Measurements from ENCODE around the gene HTT. TPM values are rescaled to one million over a fixed set of nuclear protein-coding genes. Genes with fewer than 3 reads are reported as not detected.

The HTT gene
- polyA plus RNA-seq, 2 of the 4 experiments (the other 2 are of a cell fraction), result 14.5 to 16.9 TPM

DNA sequence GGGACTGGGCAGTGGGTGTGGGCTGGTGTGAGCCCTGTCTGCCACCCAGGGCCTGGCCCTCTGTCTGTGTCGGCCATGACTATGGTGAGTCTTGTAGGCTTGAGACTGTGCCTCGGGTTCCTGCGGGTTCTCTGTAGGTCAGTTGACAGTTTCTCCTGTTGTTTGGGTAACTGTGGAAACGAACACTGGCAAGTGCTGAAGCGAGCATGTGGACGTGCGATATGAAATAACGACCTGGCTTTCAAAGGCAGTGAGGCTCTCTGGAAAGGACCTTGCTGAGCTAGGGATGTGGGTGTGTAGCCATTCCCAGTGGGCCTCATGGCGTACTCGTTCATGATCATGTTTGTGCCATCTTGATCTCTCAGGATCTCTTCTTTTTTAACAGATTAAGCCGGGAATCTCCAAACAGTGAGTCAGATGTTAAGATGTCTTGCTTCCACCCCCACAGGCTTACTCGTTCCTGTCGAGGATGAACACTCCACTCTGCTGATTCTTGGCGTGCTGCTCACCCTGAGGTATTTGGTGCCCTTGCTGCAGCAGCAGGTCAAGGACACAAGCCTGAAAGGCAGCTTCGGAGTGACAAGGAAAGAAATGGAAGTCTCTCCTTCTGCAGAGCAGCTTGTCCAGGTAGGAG lies 41.3 kb downstream of the HTT start:
- no peak for FAIRE-seq
- no peaks in the 10 kb centered on the region for H3K9me3 ChIP-seq
- H3K27ac ChIP-seq, result no peak overlapping the region
- H3K4me2 ChIP-seq, result no peak overlapping the region
- WGBS (ENCODE audit: missing lambda C conversion rate), result 88% methylated on average over 15 of the region's 15 CpGs
- ChIA-PET CTCF (interaction anchor here (2.1 kb wide), 1 partner anchor 8 kb away, joined by 15 read pairs; no protein-coding TSS in a partner anchor), POLR2A (no interaction called here)
- no peaks in the 10 kb centered on the region for H3K4me1 ChIP-seq
- no peak overlapping the region for H3K4me3 ChIP-seq
- no peak for TF ChIP-seq JUNB (IDR thresholded peaks at IDR 0.05)
- no peak for TF ChIP-seq POLR2AphosphoS2 (conservative IDR thresholded peaks at IDR 0.05; ENCODE audit: low read length)
- TF ChIP-seq RARB (CRISPR knock-in tag; IDR thresholded peaks at IDR 0.05), result no peak
- TF ChIP-seq, protein P1, sequence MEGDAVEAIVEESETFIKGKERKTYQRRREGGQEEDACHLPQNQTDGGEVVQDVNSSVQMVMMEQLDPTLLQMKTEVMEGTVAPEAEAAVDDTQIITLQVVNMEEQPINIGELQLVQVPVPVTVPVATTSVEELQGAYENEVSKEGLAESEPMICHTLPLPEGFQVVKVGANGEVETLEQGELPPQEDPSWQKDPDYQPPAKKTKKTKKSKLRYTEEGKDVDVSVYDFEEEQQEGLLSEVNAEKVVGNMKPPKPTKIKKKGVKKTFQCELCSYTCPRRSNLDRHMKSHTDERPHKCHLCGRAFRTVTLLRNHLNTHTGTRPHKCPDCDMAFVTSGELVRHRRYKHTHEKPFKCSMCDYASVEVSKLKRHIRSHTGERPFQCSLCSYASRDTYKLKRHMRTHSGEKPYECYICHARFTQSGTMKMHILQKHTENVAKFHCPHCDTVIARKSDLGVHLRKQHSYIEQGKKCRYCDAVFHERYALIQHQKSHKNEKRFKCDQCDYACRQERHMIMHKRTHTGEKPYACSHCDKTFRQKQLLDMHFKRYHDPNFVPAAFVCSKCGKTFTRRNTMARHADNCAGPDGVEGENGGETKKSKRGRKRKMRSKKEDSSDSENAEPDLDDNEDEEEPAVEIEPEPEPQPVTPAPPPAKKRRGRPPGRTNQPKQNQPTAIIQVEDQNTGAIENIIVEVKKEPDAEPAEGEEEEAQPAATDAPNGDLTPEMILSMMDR (IDR thresholded peaks at IDR 0.05), result no peak
- no peak for TF ChIP-seq FOXS1 (CRISPR knock-in tag; IDR thresholded peaks at IDR 0.05)
- no peak for TF ChIP-seq RCOR1 (IDR thresholded peaks at IDR 0.05; ENCODE audit: low read depth, low read length)
- no peak for TF ChIP-seq EHF (CRISPR knock-in tag; IDR thresholded peaks at IDR 0.05)
- TF ChIP-seq SMC3 (IDR thresholded peaks at IDR 0.05), result no peak
- TF ChIP-seq HOXB13 (CRISPR knock-in tag; IDR thresholded peaks at IDR 0.05; ENCODE audit: low read depth), result no peak
- no peak for TF ChIP-seq NFE2L2 (conservative IDR thresholded peaks at IDR 0.05; ENCODE audit: low read length)
- TF ChIP-seq, protein P2, sequence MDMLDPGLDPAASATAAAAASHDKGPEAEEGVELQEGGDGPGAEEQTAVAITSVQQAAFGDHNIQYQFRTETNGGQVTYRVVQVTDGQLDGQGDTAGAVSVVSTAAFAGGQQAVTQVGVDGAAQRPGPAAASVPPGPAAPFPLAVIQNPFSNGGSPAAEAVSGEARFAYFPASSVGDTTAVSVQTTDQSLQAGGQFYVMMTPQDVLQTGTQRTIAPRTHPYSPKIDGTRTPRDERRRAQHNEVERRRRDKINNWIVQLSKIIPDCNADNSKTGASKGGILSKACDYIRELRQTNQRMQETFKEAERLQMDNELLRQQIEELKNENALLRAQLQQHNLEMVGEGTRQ (IDR thresholded peaks at IDR 0.05), result no peak
- TF ChIP-seq FOSB (CRISPR knock-in tag; IDR thresholded peaks at IDR 0.05), result no peak
- no peak for TF ChIP-seq EHMT2 (IDR thresholded peaks at IDR 0.05; ENCODE audit: low read depth)
- no peak for TF ChIP-seq HOXA7 (CRISPR knock-in tag; IDR thresholded peaks at IDR 0.05)
- TF ChIP-seq CBX2 (IDR thresholded peaks at IDR 0.05; ENCODE audit: borderline replicate concordance, low read depth), result no peak
- no peak for ATAC-seq
- no peak for DNase-seq (ENCODE audit: low read depth in 1 of 2, low spot score in 1 of 2)

GRCh38 chr4:3116955-3117354 lies 42.5 kb downstream of the HTT start:
- CTCF ChIA-PET, result no interaction called here
- 93% methylated on average over 2 of the region's 2 CpGs for WGBS (ENCODE audit: missing lambda C conversion rate)
- H3K4me3 ChIP-seq, result no peak overlapping the region

More at GRCh38 chr4:3116955-3117354, 42.5 kb downstream of the HTT start:
- POLR2A ChIA-PET, result no interaction called here
- H3K27ac ChIP-seq, result no peak overlapping the region
- no peak for FAIRE-seq
- H3K4me1 ChIP-seq, result no peaks in the 10 kb centered on the region
- H3K9me3 ChIP-seq, result no peaks in the 10 kb centered on the region
- DNase-seq (ENCODE audit: low read depth in 1 of 2, low spot score in 1 of 2), result no peak
- no peak for ATAC-seq
- TF ChIP-seq CHD4 (IDR thresholded peaks at IDR 0.05; ENCODE audit: borderline replicate concordance) (no peak), KDM1A (IDR thresholded peaks at IDR 0.05; ENCODE audit: low read depth) (no peak), POLR2A (IDR thresholded peaks at IDR 0.05; ENCODE audit: low read length) (no peak), SREBF2 (IDR thresholded peaks at IDR 0.05) (no peak), HMGXB4 (CRISPR knock-in tag; IDR thresholded peaks at IDR 0.05; ENCODE audit: borderline replicate concordance) (no peak), HOXB13 (CRISPR knock-in tag; IDR thresholded peaks at IDR 0.05; ENCODE audit: low read depth) (no peak), CBX2 (IDR thresholded peaks at IDR 0.05; ENCODE audit: borderline replicate concordance, low read depth) (no peak), ZC3H11A (IDR thresholded peaks at IDR 0.05) (no peak), EHF (CRISPR knock-in tag; IDR thresholded peaks at IDR 0.05) (no peak), PHF8 (IDR thresholded peaks at IDR 0.05; ENCODE audit: borderline replicate concordance, low read depth) (no peak), BHLHE40 (IDR thresholded peaks at IDR 0.05; ENCODE audit: low read depth, low read length) (no peak), CBX8 (IDR thresholded peaks at IDR 0.05) (no peak), E2F6 (IDR thresholded peaks at IDR 0.05; ENCODE audit: borderline replicate concordance, low read depth) (no peak), RAD21 (conservative IDR thresholded peaks at IDR 0.05 in 1 of 2, IDR thresholded peaks at IDR 0.05 in 1 of 2) (no peak)
- TF ChIP-seq, protein P3, sequence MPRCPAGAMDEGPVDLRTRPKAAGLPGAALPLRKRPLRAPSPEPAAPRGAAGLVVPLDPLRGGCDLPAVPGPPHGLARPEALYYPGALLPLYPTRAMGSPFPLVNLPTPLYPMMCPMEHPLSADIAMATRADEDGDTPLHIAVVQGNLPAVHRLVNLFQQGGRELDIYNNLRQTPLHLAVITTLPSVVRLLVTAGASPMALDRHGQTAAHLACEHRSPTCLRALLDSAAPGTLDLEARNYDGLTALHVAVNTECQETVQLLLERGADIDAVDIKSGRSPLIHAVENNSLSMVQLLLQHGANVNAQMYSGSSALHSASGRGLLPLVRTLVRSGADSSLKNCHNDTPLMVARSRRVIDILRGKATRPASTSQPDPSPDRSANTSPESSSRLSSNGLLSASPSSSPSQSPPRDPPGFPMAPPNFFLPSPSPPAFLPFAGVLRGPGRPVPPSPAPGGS (IDR thresholded peaks at IDR 0.05), result no peak
- no peak overlapping the region for H3K4me2 ChIP-seq
